PC-9 (cell line): ENCODE measurements around the gene CDC42BPG. TPM values are rescaled to one million over a fixed set of nuclear protein-coding genes. Genes with fewer than 3 reads are reported as not detected.

Experiments used
- BruUV-seq: library from RNA; stranded (reverse); fragments of 400-500 nt; replicated peaks from 2 replicates; lab custom pipeline; 2021; lab: Mats Ljungman, UMichigan
- CTCF ChIA-PET: fragments of 300-600 bp; sonication (Branson Sonifier 250); formaldehyde crosslinking; loops from one replicate; lab custom pipeline; 2022; ENCODE audit warnings: antibody characterized with exemption; lab: Charles Lee
- POLR2A ChIA-PET: fragments of 300-600 bp; sonication (Branson Sonifier 250); formaldehyde crosslinking; loops from one replicate; lab custom pipeline; 2022; ENCODE audit warnings: antibody characterized with exemption; ENCODE audit not compliant: unreplicated experiment; lab: Charles Lee
- DNase-seq, 2 experiments: peaks; one replicate each; pipeline versions ENCODE4 v3.0.0 to v3.0.0-alpha.2; 2015 to 2022; ENCODE audit warnings: mixed read lengths in 1 of 2
- H2AFZ ChIP-seq: fragments of 200-600 bp; sonication (generic); 2 replicates; pipeline ENCODE4 v1.8.1; 2017; ENCODE audit warnings: antibody characterized with exemption
- H3F3A ChIP-seq: fragments of 200-600 bp; sonication (generic); 2 replicates; pipeline ENCODE4 v1.8.1; 2017; ENCODE audit warnings: antibody characterized with exemption, mild to moderate bottlenecking, low read depth; ENCODE audit not compliant: insufficient read depth
- H3K27ac ChIP-seq: fragments of 200-600 bp; sonication (generic); 2 replicates; pipeline ENCODE4 v1.6.1; 2016; ENCODE audit warnings: mixed run types
- H3K27me3 ChIP-seq: fragments of 200-600 bp; sonication (generic); 2 replicates; pipeline ENCODE4 v1.6.1; 2016; ENCODE audit warnings: low read depth, mixed run types; ENCODE audit not compliant: insufficient read depth
- H3K36me3 ChIP-seq: fragments of 200-600 bp; sonication (generic); 2 replicates; pipeline ENCODE4 v1.6.1; 2016; ENCODE audit warnings: low read depth, mixed run types
- H3K4me1 ChIP-seq: fragments of 200-600 bp; sonication (generic); replicated peaks from 2 replicates; pipeline ENCODE4 v1.6.1; 2016; ENCODE audit warnings: mixed run types; ENCODE audit not compliant: insufficient read depth
- H3K4me2 ChIP-seq: fragments of 200-600 bp; sonication (generic); 2 replicates; pipeline ENCODE4 v1.6.1; 2017; ENCODE audit warnings: mixed run types
- H3K4me3 ChIP-seq: fragments of 200-600 bp; sonication (generic); 2 replicates; pipeline ENCODE4 v1.6.1; 2016; ENCODE audit warnings: mixed run types
- H3K79me2 ChIP-seq: fragments of 200-600 bp; sonication (generic); 2 replicates; pipeline ENCODE4 v1.6.1; 2017; ENCODE audit warnings: low read depth, mixed run types
- H3K9me2 ChIP-seq: fragments of 200-600 bp; sonication (generic); 2 replicates; pipeline ENCODE4 v1.8.1; 2017; ENCODE audit warnings: mild to moderate bottlenecking; ENCODE audit not compliant: insufficient read depth
- H3K9me3 ChIP-seq: fragments of 200-600 bp; sonication (generic); 2 replicates; pipeline ENCODE4 v1.8.1; 2016; ENCODE audit warnings: low read depth; ENCODE audit not compliant: insufficient read depth
- H4K20me1 ChIP-seq: fragments of 200-600 bp; sonication (generic); 2 replicates; pipeline ENCODE4 v1.8.1; 2017; ENCODE audit not compliant: insufficient read depth
- EZH2 ChIP-seq: fragments of 200-600 bp; sonication (generic); IDR thresholded peaks from 2 replicates; pipeline ENCODE4 v1.8.0; 2017; ENCODE audit warnings: antibody characterized with exemption, low read depth
- intact Hi-C: fragments of 100-400 bp; cut with micrococcal nuclease; formaldehyde crosslinking; loops from one replicate; pipeline ENCODE4 v1.10.0; 2022; ENCODE audit not compliant: unreplicated experiment
- total RNA-seq: library from RNA; stranded (reverse); gene quantifications from 2 replicates; pipeline ENCODE4 v1.2.3, GENCODE V29; 2021
- TF ChIP-seq, protein P1 (sequence below): fragments of 200-600 bp; sonication (generic); conservative IDR thresholded peaks from 2 replicates; pipeline ENCODE4 v1.6.1; 2017; ENCODE audit warnings: mixed run types, antibody characterized with exemption, mild to moderate bottlenecking, moderate library complexity

The CDC42BPG gene
- total RNA-seq, 1 experiment from 2014 or later = 31.3 TPM

DNA sequence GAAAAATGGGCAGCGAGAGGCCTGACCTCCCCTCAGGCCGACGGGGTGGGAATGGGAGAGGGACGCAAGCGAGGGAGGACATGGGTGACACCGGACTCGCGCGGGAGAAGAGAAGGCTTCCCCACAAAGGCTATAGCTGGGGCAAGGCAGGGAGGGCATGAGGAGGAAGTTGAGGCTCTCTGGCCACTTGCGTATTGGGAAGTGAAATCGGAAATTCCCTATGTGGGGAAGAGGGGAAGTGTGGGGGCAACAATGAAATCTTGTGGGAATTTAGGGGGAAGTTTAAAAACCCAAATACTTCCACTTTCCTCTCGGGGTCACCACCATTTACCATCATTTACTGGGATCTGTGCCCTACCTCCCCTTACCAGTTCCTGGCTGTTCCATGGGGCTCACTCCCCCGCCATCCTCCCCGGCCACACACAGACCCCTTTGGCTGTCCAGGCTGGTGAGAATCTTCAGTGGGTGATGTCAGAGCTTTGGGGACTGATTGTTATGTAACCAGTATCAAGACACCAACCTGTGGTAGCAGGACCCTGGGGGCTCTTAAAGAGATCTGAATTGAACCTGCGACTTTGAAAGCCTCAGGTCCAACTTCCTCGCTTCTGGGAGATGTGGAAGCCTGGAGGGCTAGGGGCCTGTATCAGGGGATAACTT is 34.9 kb upstream of the CDC42BPG start:
- TF ChIP-seq EZH2 = no peak
- TF ChIP-seq, protein P1, sequence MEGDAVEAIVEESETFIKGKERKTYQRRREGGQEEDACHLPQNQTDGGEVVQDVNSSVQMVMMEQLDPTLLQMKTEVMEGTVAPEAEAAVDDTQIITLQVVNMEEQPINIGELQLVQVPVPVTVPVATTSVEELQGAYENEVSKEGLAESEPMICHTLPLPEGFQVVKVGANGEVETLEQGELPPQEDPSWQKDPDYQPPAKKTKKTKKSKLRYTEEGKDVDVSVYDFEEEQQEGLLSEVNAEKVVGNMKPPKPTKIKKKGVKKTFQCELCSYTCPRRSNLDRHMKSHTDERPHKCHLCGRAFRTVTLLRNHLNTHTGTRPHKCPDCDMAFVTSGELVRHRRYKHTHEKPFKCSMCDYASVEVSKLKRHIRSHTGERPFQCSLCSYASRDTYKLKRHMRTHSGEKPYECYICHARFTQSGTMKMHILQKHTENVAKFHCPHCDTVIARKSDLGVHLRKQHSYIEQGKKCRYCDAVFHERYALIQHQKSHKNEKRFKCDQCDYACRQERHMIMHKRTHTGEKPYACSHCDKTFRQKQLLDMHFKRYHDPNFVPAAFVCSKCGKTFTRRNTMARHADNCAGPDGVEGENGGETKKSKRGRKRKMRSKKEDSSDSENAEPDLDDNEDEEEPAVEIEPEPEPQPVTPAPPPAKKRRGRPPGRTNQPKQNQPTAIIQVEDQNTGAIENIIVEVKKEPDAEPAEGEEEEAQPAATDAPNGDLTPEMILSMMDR = no peak
- peaks cover 28% of the 10 kb centered on the region for H3K4me1 ChIP-seq
- H3K4me3 ChIP-seq = peak overlapping the region; percentile 98
- CTCF ChIA-PET = interaction anchor here (0.5 to 0.6 kb wide), 2 partner anchors 36 to 455 kb away, joined by 3 read pairs; no protein-coding TSS in a partner anchor
- peak overlapping the region; percentile 80 for H3K27ac ChIP-seq
- peaks cover 30% of the 10 kb centered on the region for H3F3A ChIP-seq
- no peaks in the 10 kb centered on the region for H3K9me2 ChIP-seq
- intact Hi-C loops = loop anchor here (2.0 to 5.0 kb wide), 2 partner anchors 37 to 69 kb away; partner anchors contain the start of genes CDC42BPG and MEN1
- peaks cover 46% of the 10 kb centered on the region for H3K79me2 ChIP-seq
- no peaks in the 10 kb centered on the region for H3K9me3 ChIP-seq
- peaks cover 4% of the 10 kb centered on the region; the same call in 1 of the 2 replicates for H3K36me3 ChIP-seq
- peaks cover 22% of the 10 kb centered on the region for H4K20me1 ChIP-seq
- no TSS peak for BruUV-seq
- peak overlapping the region; percentile 83 for H3K4me2 ChIP-seq
- POLR2A ChIA-PET = interaction anchor here (0.6 kb wide), 2 partner anchors 29 to 580 kb away, joined by 3 to 15 read pairs; no protein-coding TSS in a partner anchor
- H3K27me3 ChIP-seq = no peaks in the 10 kb centered on the region
- DNase-seq = no peak
- peak overlapping the region; percentile 76 for H2AFZ ChIP-seq

DNA sequence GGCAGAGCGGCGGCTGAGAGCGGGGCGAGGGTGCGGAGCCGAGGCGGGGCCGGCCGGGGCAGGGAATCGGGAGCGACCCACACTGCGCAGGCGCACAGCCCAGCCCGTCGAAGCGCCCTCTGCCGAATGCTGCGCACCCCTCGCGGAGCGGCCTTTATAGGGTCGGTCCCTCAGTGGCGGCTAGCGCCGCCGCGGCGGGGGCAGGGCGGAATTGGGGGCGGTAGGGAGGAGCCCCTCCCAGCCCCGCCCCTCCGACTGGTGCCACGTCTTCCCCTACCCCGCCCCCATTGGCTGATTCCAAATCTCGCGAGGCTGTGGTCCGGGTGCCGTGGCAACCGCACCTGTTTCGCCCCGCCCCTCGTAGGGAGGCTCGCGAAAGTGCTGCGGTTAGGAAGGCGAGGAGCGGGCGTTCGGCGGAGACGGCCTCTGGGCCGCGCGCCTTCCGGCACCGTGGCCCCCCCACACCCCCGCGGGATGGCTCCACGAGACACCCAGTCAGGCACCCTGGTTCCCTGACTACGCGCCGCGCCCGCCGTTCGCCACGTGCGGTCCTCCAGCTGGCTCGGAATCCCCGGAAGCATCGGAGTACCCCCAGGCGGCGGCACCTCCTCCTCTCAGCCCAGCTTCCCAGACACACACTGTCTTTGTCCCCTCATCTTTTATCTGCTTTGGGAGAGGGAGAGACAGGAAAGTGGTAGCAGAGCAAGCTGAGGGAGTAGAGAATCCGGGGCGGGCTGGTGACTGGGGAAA is 34.2 kb upstream of the CDC42BPG start, which contains the start of gene EHD1:
TSS of gene EHD1 (minus strand) at position 128 of the 750 bp plus-strand sequence. CDS start 157 bp downstream, outside the sequence.
- Histone ChIP-seq H2AFZ (peak within 1 kb of the TSS; percentile 78), H3K27me3 (no peaks in the 10 kb centered on the region), H3K9me2 (no peaks in the 10 kb centered on the region), H3K9me3 (no peaks in the 10 kb centered on the region), H4K20me1 (peaks cover 25% of the 10 kb centered on the region), H3F3A (peaks cover 30% of the 10 kb centered on the region), H3K79me2 (peaks cover 53% of the 10 kb centered on the region), H3K36me3 (peaks cover 6% of the 10 kb centered on the region; the same call in 1 of the 2 replicates), H3K4me2 (peak within 1 kb of the TSS; percentile 85), H3K27ac (peak within 1 kb of the TSS; percentile 80), H3K4me3 (peak within 1 kb of the TSS; percentile 98), H3K4me1 (peaks cover 28% of the 10 kb centered on the region)
- intact Hi-C loops = loop anchor here (2.0 to 5.0 kb wide), 2 partner anchors 36 to 68 kb away; partner anchors contain the start of genes CDC42BPG and MEN1
- ChIA-PET CTCF (interaction anchor here (0.7 to 0.9 kb wide), 3 partner anchors 15 to 24 kb away, joined by 3 to 7 read pairs (median 4); no protein-coding TSS in a partner anchor), POLR2A (interaction anchor here (0.6 to 2.1 kb wide), 4 partner anchors 22 to 189 kb away, joined by 3 to 22 read pairs (median 5); no protein-coding TSS in a partner anchor)
- BruUV-seq = TSS peak; percentile 65
- peak; percentile 92 to 99 for DNase-seq
- TF ChIP-seq, protein P1 = peak; percentile 39
- TF ChIP-seq EZH2 = no peak

DNA sequence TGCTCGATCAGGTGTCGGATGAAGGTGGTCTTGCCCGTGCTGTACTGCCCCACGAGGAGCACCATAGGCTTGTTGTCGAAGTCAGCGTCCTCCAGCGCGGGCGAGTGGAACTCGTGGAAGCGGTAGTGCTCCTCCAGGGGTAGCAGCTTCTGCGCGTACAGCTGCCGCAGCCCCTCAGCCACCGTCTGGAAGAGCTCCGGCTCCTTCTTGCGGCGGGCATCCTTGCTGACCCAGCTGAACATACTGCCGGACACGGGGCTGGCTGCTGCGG is 33.7 kb upstream of the CDC42BPG start:
- Histone ChIP-seq H4K20me1 (peaks cover 30% of the 10 kb centered on the region), H3K36me3 (peaks cover 10% of the 10 kb centered on the region), H3K4me3 (peak overlapping the region; percentile 68), H3K4me2 (peak overlapping the region; percentile 85), H2AFZ (peak overlapping the region; percentile 78), H3K27ac (peak overlapping the region; percentile 69), H3K4me1 (peaks cover 28% of the 10 kb centered on the region), H3F3A (peaks cover 30% of the 10 kb centered on the region), H3K9me2 (no peaks in the 10 kb centered on the region), H3K9me3 (no peaks in the 10 kb centered on the region), H3K27me3 (no peaks in the 10 kb centered on the region), H3K79me2 (peaks cover 58% of the 10 kb centered on the region)
- intact Hi-C loops = loop anchor here (2.0 to 5.0 kb wide), 2 partner anchors 36 to 67 kb away; partner anchors contain the start of genes CDC42BPG and MEN1
- POLR2A ChIA-PET = interaction anchor here (0.6 to 2.1 kb wide), 3 partner anchors 22 to 190 kb away, joined by 3 to 22 read pairs (median 4); no protein-coding TSS in a partner anchor
- DNase-seq = peak in 1 of 2 experiments; percentile 49
- CTCF ChIA-PET = interaction anchor here (0.7 to 2.6 kb wide), 5 partner anchors 16 to 30 kb away, joined by 3 to 23 read pairs (median 6); no protein-coding TSS in a partner anchor
- TF ChIP-seq, protein P1 = no peak
- TF ChIP-seq EZH2 = no peak
- BruUV-seq = no TSS peak
